Smooth muscle cell of the coronary artery (primary cell): ENCODE measurements around the gene SRP54. TPM values are rescaled to one million over a fixed set of nuclear protein-coding genes. Genes with fewer than 3 reads are reported as not detected.

ENCODE experiments used
- total RNA-seq: library from RNA; depleted of rRNA; stranded (reverse); fragments of >200 nt; gene quantifications from 2 replicates; pipeline ENCODE4 v1.2.3, GENCODE V29; 2014; ENCODE audit warnings: low replicate concordance

SRP54 gene
- total RNA-seq = 49.1 and 81.3 TPM in 2 replicates

GRCh38 chr14:34982421-34983147 lies at the start of gene SRP54:
SRP54 (plus strand) TSS chr14:34982992; CDS start chr14:34996710, 13,718 bp downstream.

DNA sequence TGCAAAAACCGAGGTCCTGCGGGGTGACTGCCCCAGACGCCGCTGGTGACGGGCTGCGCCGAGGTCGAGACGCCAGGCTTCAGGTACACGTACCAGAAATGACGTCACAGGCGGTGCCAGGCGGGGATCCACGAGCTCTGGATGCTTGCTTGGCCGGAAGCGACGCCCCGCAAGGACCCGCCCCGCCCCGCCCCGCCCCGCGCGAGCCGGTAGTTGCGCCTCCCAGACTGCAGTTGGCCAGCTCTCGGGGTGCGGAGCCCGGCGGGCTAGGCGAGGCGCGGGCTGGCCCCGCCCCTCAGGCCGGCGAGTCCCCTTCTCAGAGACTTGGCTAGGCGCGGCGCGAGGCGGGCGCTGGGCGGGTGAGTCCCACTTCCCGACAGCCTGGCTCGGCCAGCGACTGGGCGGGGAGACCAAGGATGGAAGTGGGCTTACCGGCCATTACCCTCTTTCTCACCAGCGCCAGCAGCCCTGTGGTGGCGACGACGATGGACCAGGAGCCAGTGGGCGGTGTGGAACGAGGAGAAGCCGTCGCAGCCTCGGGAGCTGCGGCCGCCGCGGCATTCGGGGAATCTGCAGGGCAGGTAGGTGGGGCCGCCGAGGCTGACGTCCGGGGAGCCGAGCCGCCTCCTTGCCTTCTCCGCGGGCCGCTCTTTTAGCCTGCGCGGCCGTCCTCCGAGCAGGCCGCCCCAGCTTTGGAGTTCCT lies 63.4 kb downstream of the SRP54 start, which contains the start of gene FAM177A1:
TSS of gene FAM177A1 (plus strand) at position 225 of the 703 bp plus-strand sequence. CDS start at position 417, 192 bp downstream.

Other genes with a start within 250 kb of the SRP54 start
- gene BAZ1A, start 107.6 kb upstream of the SRP54 start, total RNA-seq = 18.4 and 30.8 TPM in 2 replicates
- gene FAM177A1, start 63.3 kb downstream of the SRP54 start, total RNA-seq = 30.5 and 74.6 TPM in 2 replicates
- gene PPP2R3C, start 139.0 kb downstream of the SRP54 start, total RNA-seq = 14.0 and 27.1 TPM in 2 replicates
- 10.9 and 17.7 TPM in 2 replicates for gene PRORP, start 139.6 kb downstream of the SRP54 start, total RNA-seq